Stomach (tissue), 4 donors: ENCODE measurements around the gene PLEKHG4B.
A peak's percentile ranks its signal among the peaks of the same experiment; 100 is the strongest.

Experiments used
- EP300 ChIP-seq: sonication (generic); formaldehyde crosslinking; IDR thresholded peaks from one replicate; pipeline ENCODE4 v1.6.1; 2017; ENCODE audit warnings: antibody characterized with exemption
- POLR2A ChIP-seq, 4 donors: fragments of 450-650 bp; IDR thresholded peaks; one replicate each; pipeline ENCODE4 v1.6.1; 2016; ENCODE audit warnings: antibody characterized with exemption in 4 of 4, control low read depth in 2 of 4, mild to moderate bottlenecking in 1 of 4, moderate library complexity in 1 of 4
- POLR2AphosphoS5 ChIP-seq, 3 donors: sonication (generic); formaldehyde crosslinking; IDR thresholded peaks; one replicate each; pipeline ENCODE4 v1.6.1; 2016; ENCODE audit warnings: antibody characterized with exemption in 3 of 3
- TF ChIP-seq, protein P1 (sequence below), 7 experiments: fragments of 450-650 bp in 4 of 7; fragments of 200-600 bp in 3 of 7; sonication (generic) in 3 of 7; IDR thresholded peaks; one replicate each; pipeline ENCODE4 v1.5.1; 2016 to 2019; ENCODE audit warnings: antibody characterized with exemption in 7 of 7, control low read depth in 2 of 7, mild to moderate bottlenecking in 1 of 7

DNA sequence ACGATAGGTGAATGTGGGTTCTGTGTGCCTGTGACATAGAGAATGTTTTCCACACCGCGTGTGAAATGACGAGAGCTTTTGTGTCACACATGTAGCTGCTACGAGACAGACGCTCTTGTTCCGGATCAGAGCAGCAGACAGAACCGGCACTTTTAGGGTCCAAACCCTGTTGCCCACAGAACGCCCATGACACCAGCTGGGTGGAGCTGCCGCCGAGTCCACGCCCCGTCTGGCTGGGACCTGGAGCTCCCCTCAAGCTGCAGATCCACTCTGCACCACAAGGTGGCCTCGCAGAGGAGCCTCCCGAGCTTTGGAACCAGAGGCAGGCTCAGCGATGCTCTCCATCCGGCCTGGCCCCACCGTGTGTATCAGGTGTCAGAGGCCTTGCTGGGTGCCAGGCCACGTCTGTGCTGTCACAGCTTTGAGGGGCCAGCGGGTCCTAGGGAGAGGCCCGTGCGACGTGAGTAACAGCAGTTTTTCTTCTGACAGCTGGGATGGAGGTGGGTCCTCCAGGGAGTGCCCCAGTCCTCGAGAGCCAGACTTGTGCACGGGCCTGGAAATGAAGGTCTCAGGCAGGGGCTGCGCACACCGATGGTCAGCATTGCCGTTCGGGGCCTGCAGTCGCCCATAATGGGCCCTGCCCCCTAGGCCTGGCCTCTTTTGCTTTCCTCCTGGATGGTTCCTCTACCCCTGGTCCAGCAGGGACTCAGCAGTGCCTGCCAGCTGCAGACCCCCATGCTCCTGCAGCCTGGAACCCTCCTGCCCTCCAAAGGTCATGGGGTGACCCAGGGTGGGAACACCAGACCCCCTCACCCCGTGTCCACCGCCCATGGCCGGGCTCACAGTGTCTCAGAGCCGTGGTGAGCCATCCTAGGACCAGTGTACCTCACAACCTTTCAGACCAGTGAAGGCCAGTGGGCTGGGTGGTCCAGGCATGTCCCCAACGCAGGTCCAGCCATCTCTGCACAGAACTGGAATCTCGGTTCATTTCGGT lies 96.8 kb downstream of the PLEKHG4B start:
- TF ChIP-seq, protein P1, sequence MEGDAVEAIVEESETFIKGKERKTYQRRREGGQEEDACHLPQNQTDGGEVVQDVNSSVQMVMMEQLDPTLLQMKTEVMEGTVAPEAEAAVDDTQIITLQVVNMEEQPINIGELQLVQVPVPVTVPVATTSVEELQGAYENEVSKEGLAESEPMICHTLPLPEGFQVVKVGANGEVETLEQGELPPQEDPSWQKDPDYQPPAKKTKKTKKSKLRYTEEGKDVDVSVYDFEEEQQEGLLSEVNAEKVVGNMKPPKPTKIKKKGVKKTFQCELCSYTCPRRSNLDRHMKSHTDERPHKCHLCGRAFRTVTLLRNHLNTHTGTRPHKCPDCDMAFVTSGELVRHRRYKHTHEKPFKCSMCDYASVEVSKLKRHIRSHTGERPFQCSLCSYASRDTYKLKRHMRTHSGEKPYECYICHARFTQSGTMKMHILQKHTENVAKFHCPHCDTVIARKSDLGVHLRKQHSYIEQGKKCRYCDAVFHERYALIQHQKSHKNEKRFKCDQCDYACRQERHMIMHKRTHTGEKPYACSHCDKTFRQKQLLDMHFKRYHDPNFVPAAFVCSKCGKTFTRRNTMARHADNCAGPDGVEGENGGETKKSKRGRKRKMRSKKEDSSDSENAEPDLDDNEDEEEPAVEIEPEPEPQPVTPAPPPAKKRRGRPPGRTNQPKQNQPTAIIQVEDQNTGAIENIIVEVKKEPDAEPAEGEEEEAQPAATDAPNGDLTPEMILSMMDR (IDR thresholded peaks at IDR 0.05), result peak in 6 of 7 experiments; percentile 71 to 97 (median 92)
- no peak for TF ChIP-seq POLR2A (IDR thresholded peaks at IDR 0.05)
- TF ChIP-seq POLR2AphosphoS5 (IDR thresholded peaks at IDR 0.05), result peak in 1 of 3 donors; percentile 51
- no peak for TF ChIP-seq EP300
